Measurements from ENCODE around the gene NACA2. TPM values are rescaled to one million over a fixed set of nuclear protein-coding genes. Genes with fewer than 3 reads are reported as not detected.
"Not testable (repeated sequence)": the region's sequence is repeated elsewhere in the genome, so short reads cannot be mapped to it uniquely, and the experiment has no call there.

Gene NACA2
- total RNA-seq, 1 donor from 2014 or later, result not detected

- DNase-seq (ENCODE audit: low read depth in 2 of 2), result no peak
Measured at GRCh38 chr17:61599608-61600007, 8.6 kb upstream of the NACA2 start.

GRCh38 chr17:61598014-61598413 is 7.0 kb upstream of the NACA2 start:
- no peak for DNase-seq (ENCODE audit: low read depth in 2 of 2)

- no peak for DNase-seq (ENCODE audit: low read depth in 2 of 2)
Measured at GRCh38 chr17:61597607-61598006, 6.6 kb upstream of the NACA2 start.

- no peak for DNase-seq (ENCODE audit: low read depth in 2 of 2)
Measured at GRCh38 chr17:61595418-61596186, 4.6 kb upstream of the NACA2 start.

- DNase-seq (ENCODE audit: low read depth in 2 of 2), result no peak
Measured at GRCh38 chr17:61594294-61594825, 3.3 kb upstream of the NACA2 start.

GRCh38 chr17:61593426-61593825 is 2.4 kb upstream of the NACA2 start:
- DNase-seq (ENCODE audit: low read depth in 2 of 2), result no peak

GRCh38 chr17:61591930-61592329 is 911 bp upstream of the NACA2 start:
- no peak for DNase-seq (ENCODE audit: low read depth in 2 of 2)

- DNase-seq (ENCODE audit: low read depth in 2 of 2), result no peak
Measured at GRCh38 chr17:61589990-61590389, 1.0 kb downstream of the NACA2 start.

- no peak for DNase-seq (ENCODE audit: low read depth in 2 of 2)
Measured at GRCh38 chr17:61587807-61588660, 3.0 kb downstream of the NACA2 start.

GRCh38 chr17:61587242-61587641 is 3.8 kb downstream of the NACA2 start:
- no peak for DNase-seq (ENCODE audit: low read depth in 2 of 2)

- DNase-seq (ENCODE audit: low read depth in 2 of 2), result not testable (repeated sequence)
Measured at GRCh38 chr17:61586622-61587021, 4.4 kb downstream of the NACA2 start.

- no peak for DNase-seq (ENCODE audit: low read depth in 2 of 2)
Measured at GRCh38 chr17:61586031-61586566, 4.9 kb downstream of the NACA2 start.

- DNase-seq (ENCODE audit: low read depth in 2 of 2), result no peak
Measured at GRCh38 chr17:61584866-61585265, 6.2 kb downstream of the NACA2 start.

- no peak for DNase-seq (ENCODE audit: low read depth in 2 of 2)
Measured at GRCh38 chr17:61584266-61584665, 6.8 kb downstream of the NACA2 start.

GRCh38 chr17:61583660-61584264 is 7.3 kb downstream of the NACA2 start:
- no peak for DNase-seq (ENCODE audit: low read depth in 2 of 2)

GRCh38 chr17:61583242-61583641 is 7.8 kb downstream of the NACA2 start:
- peak; percentile 42 to 61 for DNase-seq (ENCODE audit: low read depth in 2 of 2)

- no peak for DNase-seq (ENCODE audit: low read depth in 2 of 2)
Measured at GRCh38 chr17:61582593-61582992, 8.4 kb downstream of the NACA2 start.

GRCh38 chr17:61581611-61582349 is 9.2 kb downstream of the NACA2 start:
- DNase-seq (ENCODE audit: low read depth in 2 of 2), result no peak

GRCh38 chr17:61580502-61580901 is 10.5 kb downstream of the NACA2 start:
- no peak for DNase-seq (ENCODE audit: low read depth in 2 of 2)

GRCh38 chr17:61579961-61580360 is 11.1 kb downstream of the NACA2 start:
- DNase-seq (ENCODE audit: low read depth in 2 of 2), result no peak

- no peak for DNase-seq (ENCODE audit: low read depth in 2 of 2)
Measured at GRCh38 chr17:61579347-61579746, 11.7 kb downstream of the NACA2 start.

Measured in lung microvascular endothelial cell (primary cell).